Stimulated activated effector memory CD8-positive, alpha-beta T cell treated with anti-CD3 and anti-CD28 coated beads, Interleukin-12 subunit alpha, Interleukin-12 subunit beta, amount 100 ng/mL, for 72 hours (primary cell): ENCODE results near the gene FAT2.
"Not testable (repeated sequence)": the region's sequence is repeated elsewhere in the genome, so short reads cannot be mapped to it uniquely, and the experiment has no call there.

Source experiments
- ATAC-seq: fragments of 150-1000 bp; cut with Tn5 transposase; 2 replicates; pipeline ENCODE4 v1.10.0; 2021
- DNase-seq, 2 donors: peaks; one replicate each; pipeline ENCODE4 v3.0.0; 2021 to 2022; ENCODE audit warnings: low spot score in 2 of 2
- H3K27ac Mint-ChIP-seq: one replicate; pipeline ENCODE4 v1.8.0; 2022; ENCODE audit warnings: mild to moderate bottlenecking, mixed read lengths
- H3K36me3 Mint-ChIP-seq: one replicate; pipeline ENCODE4 v1.8.0; 2022; ENCODE audit warnings: mild to moderate bottlenecking, mixed read lengths
- H3K4me1 Mint-ChIP-seq: one replicate; pipeline ENCODE4 v1.8.0; 2022; ENCODE audit warnings: mixed read lengths
- H3K4me3 Mint-ChIP-seq: one replicate; pipeline ENCODE4 v1.8.0; 2022; ENCODE audit warnings: mild to moderate bottlenecking, mixed read lengths
- H3K9me3 Mint-ChIP-seq: one replicate; pipeline ENCODE4 v1.8.0; 2022; ENCODE audit warnings: mixed read lengths

Gene FAT2

GRCh38 chr5:151597749-151598148, 6.6 kb upstream of the FAT2 start:
- DNase-seq: no peak
- Mint-ChIP-seq H3K4me3 (no peak overlapping the region), H3K4me1 (no peaks in the 10 kb centered on the region), H3K27ac (no peak overlapping the region), H3K9me3 (no peaks in the 10 kb centered on the region), H3K36me3 (no peaks in the 10 kb centered on the region)
- no peak for ATAC-seq

DNA sequence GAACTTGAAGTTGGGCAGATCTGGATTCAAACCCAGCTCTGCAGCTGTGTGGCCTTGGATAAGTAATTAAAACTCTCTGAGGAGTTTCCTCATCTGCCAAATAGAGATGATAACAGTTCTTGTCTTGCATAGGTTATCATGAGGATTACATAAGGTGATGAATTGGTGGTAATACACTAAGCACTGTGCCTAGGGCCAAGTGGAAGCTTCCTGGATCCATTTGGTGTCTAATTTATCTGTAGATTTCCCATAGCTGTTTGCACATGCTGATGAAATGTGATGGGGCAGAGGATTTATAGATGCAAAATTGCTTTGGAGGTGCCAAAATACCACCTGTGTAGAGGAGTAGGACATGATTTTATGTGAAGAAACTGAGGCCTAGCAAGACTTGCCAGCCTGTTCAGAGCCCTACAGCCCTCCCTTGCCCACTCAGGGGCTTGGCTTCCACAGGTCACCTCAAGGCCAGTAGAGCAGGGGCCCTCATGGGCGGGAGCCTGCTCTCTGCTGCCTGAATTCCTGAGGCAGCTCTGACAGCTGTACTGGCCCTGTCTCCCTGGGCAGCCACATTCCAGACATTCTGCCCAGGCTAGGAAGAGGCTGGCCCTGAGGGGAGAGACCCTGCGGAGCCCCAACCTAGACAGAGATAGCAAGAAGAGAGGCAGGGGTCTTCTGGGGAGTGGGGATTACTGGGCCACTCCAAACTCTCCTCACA, 5.9 kb upstream of the FAT2 start:
- no peaks in the 10 kb centered on the region for H3K4me1 Mint-ChIP-seq
- ATAC-seq: no peak
- no peak for DNase-seq
- no peak overlapping the region for H3K27ac Mint-ChIP-seq
- H3K36me3 Mint-ChIP-seq: no peaks in the 10 kb centered on the region
- no peak overlapping the region for H3K4me3 Mint-ChIP-seq
- H3K9me3 Mint-ChIP-seq: no peaks in the 10 kb centered on the region

DNA sequence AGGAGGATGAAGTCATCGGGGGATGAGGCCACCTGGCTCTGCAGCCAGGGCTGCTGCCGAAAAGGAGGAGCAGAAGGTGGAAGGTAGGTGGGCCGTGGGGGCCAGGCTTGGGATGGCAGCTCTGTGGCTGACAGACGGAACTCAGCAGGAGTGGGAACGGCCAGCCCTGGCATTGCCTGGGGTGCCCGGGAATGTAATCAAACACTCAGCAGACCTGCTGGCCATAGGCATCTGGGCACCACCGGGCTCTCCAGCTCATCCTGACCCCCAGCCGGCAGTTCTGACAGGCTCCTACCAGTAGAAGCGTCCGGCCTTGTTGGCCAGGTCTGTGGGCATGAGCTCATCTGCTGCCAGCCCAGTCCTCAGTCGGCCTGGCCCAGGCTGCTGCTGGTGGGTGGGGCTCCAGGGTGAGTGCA, 4.3 kb upstream of the FAT2 start:
- no peak overlapping the region for H3K27ac Mint-ChIP-seq
- DNase-seq: no peak
- H3K9me3 Mint-ChIP-seq: no peaks in the 10 kb centered on the region
- H3K36me3 Mint-ChIP-seq: no peaks in the 10 kb centered on the region
- H3K4me1 Mint-ChIP-seq: no peaks in the 10 kb centered on the region
- no peak overlapping the region for H3K4me3 Mint-ChIP-seq
- no peak for ATAC-seq

DNA sequence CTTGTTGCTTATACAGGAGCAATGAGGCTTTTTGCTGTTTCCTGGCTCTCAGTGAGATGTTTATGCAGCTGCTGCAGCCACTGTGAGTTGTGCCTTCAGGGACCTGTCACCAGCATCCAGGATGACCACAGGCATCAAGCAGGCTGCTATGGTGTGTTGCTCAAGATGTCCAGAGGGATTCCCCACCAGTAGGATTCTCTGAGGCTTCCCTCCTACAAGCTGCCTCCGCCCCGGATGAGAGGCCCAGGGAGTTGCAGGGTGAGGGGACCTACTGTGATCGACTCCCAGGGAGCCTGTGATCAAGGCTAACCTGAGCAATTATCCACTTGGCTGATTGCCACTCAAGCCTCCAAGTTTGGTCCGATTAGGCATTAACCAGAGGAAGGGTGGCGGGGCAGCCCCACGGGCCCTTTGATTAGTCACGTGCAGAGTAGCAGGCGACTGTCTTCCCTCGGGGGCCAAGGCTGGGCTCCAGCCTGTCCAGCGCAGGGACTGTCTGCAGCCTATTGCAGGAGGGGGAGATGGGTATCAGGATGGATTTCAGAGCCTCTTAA, 1.8 kb upstream of the FAT2 start:
- H3K4me1 Mint-ChIP-seq: no peaks in the 10 kb centered on the region
- DNase-seq: no peak

DNA sequence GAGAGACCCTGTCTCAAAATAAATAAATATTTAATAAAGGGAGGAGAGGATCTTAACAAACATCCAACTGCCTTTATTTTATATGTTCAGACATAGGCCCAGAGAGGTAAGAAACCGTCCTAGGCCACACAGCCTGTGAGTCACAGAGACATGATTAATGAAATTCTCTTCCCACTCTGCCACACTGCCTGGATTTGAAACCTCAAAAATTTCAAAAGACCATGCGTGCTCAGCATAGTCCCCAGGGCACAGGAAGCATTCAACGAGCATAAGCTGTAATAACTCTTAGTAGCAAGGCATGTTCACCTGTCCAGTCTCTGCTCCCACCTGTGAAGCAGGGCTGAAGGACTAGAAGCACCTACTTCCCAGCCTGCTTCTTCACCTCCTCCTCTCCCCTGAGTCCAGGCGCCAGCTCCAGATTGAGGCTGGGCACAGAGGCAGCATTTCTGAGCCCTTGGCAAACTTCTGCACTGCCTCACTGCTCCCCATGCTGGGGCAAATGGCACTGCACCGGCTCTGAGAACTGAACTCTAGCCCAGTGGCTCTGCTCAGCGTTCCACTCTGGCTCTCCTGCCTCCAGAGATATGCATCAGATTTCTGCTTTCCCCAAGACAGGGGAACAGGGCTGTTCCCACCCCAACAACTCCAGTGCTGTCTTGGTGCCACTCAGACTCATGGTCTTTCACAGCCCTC, 1.1 kb downstream of the FAT2 start:
- H3K36me3 Mint-ChIP-seq: no peaks in the 10 kb centered on the region
- no peak overlapping the region for H3K4me3 Mint-ChIP-seq
- no peaks in the 10 kb centered on the region for H3K9me3 Mint-ChIP-seq
- DNase-seq (no peak), ATAC-seq (peak; percentile 27)
- no peak overlapping the region for H3K27ac Mint-ChIP-seq
- H3K4me1 Mint-ChIP-seq: no peaks in the 10 kb centered on the region

More for the DNA sequence above, 1.8 kb upstream of the FAT2 start:
- Mint-ChIP-seq H3K36me3 (no peaks in the 10 kb centered on the region), H3K9me3 (no peaks in the 10 kb centered on the region), H3K27ac (no peak overlapping the region), H3K4me3 (no peak overlapping the region)
- ATAC-seq: no peak

- ATAC-seq (no peak), DNase-seq (no peak)
- no peak overlapping the region for H3K4me3 Mint-ChIP-seq
- no peaks in the 10 kb centered on the region for H3K9me3 Mint-ChIP-seq
- H3K27ac Mint-ChIP-seq: no peak overlapping the region
- H3K4me1 Mint-ChIP-seq: no peaks in the 10 kb centered on the region
- no peaks in the 10 kb centered on the region for H3K36me3 Mint-ChIP-seq
Observed at GRCh38 chr5:151587796-151588555, 3.2 kb downstream of the FAT2 start.

- no peak for ATAC-seq
Observed at GRCh38 chr5:151585970-151586369, 5.2 kb downstream of the FAT2 start.

GRCh38 chr5:151585344-151585743, 5.8 kb downstream of the FAT2 start:
- not testable (repeated sequence) for H3K4me3 Mint-ChIP-seq, H3K27ac Mint-ChIP-seq, H3K4me1 Mint-ChIP-seq, DNase-seq, H3K9me3 Mint-ChIP-seq, H3K36me3 Mint-ChIP-seq, ATAC-seq

More at GRCh38 chr5:151585970-151586369, 5.2 kb downstream of the FAT2 start:
- Mint-ChIP-seq H3K4me1 (no peaks in the 10 kb centered on the region), H3K27ac (no peak overlapping the region), H3K9me3 (no peaks in the 10 kb centered on the region), H3K36me3 (no peaks in the 10 kb centered on the region), H3K4me3 (no peak overlapping the region)
- no peak for DNase-seq

DNA sequence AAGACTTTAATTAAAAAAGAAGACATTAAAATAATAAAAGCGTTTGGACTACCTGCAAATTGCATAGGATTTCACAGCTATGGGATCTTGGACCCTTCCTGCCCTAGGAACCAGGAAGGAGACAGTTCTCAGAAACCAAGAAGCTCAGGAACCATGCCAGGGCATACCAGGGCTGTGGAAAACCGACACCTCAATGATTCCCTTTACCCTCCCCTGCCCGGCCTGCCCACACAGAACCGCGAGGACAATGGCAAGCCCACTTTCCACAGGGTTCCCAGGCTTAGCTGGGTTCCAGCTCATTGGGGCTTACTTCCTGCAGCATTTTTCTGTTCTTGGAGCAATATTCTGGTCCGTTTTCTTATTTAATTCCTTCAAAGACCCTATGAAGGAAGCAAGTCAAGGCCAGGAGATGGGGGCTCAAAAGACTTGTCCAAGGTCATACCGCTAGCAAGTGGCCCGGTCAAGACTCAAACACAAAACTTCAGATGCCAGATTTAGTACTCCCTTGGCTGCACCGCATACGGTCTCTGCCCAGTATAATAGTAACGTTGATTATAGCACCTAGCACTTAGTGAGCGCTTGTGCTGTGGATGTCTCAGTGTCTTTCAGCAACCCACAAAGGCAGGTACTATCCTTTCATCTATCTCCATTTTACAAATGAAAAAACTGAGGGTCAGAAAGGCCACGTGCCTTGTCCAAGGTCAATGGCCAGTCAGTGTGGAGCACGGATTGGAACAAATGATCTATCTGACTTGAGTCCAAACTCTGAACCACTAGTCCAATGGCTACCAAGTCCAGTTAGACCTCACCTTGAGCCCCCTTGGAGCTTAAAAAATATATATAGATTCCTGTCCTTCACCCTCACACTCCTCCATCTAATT, 6.8 kb downstream of the FAT2 start:
- no peak overlapping the region for H3K4me3 Mint-ChIP-seq

GRCh38 chr5:151581812-151582583, 9.1 kb downstream of the FAT2 start:
- no peak overlapping the region for H3K27ac Mint-ChIP-seq
- DNase-seq (no peak), ATAC-seq (no peak)
- no peaks in the 10 kb centered on the region for H3K4me1 Mint-ChIP-seq
- no peak overlapping the region for H3K4me3 Mint-ChIP-seq
- no peaks in the 10 kb centered on the region for H3K36me3 Mint-ChIP-seq
- no peaks in the 10 kb centered on the region for H3K9me3 Mint-ChIP-seq

More for the DNA sequence above, 6.8 kb downstream of the FAT2 start:
- no peaks in the 10 kb centered on the region for H3K9me3 Mint-ChIP-seq
- no peak for DNase-seq
- ATAC-seq: no peak
- H3K36me3 Mint-ChIP-seq: no peaks in the 10 kb centered on the region
- H3K27ac Mint-ChIP-seq: no peak overlapping the region
- no peaks in the 10 kb centered on the region for H3K4me1 Mint-ChIP-seq

DNA sequence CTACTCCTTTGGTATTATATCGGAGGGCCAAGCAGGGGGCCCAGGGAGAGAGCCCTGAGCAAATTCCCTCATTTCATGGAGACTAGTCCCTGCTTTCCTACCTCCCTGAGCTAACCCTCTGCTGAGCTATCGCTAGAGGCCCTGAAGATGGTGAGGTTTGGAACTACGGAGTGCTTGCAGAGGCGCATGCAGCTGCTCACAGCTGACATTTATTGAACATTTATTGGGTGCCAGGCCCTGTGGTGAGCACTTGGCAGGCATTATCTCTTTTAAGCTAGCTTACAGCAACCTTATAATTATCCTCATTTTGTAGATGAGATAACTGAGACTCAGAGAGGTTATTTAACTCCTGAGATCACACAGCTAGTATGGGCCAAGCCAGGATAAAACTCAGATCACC, 9.8 kb downstream of the FAT2 start:
- Mint-ChIP-seq H3K4me3 (no peak overlapping the region), H3K27ac (no peak overlapping the region), H3K36me3 (no peaks in the 10 kb centered on the region), H3K9me3 (no peaks in the 10 kb centered on the region), H3K4me1 (no peaks in the 10 kb centered on the region)
- DNase-seq: no peak
- ATAC-seq: no peak

- Mint-ChIP-seq H3K4me3 (no peak overlapping the region), H3K36me3 (no peaks in the 10 kb centered on the region), H3K9me3 (no peaks in the 10 kb centered on the region), H3K27ac (no peak overlapping the region), H3K4me1 (no peaks in the 10 kb centered on the region)
- DNase-seq: no peak
- ATAC-seq: no peak
Observed at GRCh38 chr5:151580858-151581257, 10.3 kb downstream of the FAT2 start.

GRCh38 chr5:151580239-151580638, 10.9 kb downstream of the FAT2 start:
- H3K4me1 Mint-ChIP-seq: no peaks in the 10 kb centered on the region
- ATAC-seq (no peak), DNase-seq (no peak)
- no peaks in the 10 kb centered on the region for H3K9me3 Mint-ChIP-seq
- no peaks in the 10 kb centered on the region for H3K36me3 Mint-ChIP-seq
- H3K4me3 Mint-ChIP-seq: no peak overlapping the region
- H3K27ac Mint-ChIP-seq: no peak overlapping the region

- H3K27ac Mint-ChIP-seq, H3K4me1 Mint-ChIP-seq, DNase-seq, ATAC-seq, H3K9me3 Mint-ChIP-seq, H3K4me3 Mint-ChIP-seq, H3K36me3 Mint-ChIP-seq: not testable (repeated sequence)
Observed at GRCh38 chr5:151579146-151579545, 12.0 kb downstream of the FAT2 start.
